NCI-H446 (cell line): ENCODE measurements around the gene C22orf39.
"Not testable (repeated sequence)": the region's sequence is repeated elsewhere in the genome, so short reads cannot be mapped to it uniquely, and the experiment has no call there.

Source experiments
- DNase-seq, 2 experiments: peaks; one replicate each; lab custom pipeline; 2025; lab: John Stamatoyannopoulos, UW

C22orf39 gene

GRCh38 chr22:19453718-19454117, 6.2 kb upstream of the C22orf39 start:
- no peak for DNase-seq

DNA sequence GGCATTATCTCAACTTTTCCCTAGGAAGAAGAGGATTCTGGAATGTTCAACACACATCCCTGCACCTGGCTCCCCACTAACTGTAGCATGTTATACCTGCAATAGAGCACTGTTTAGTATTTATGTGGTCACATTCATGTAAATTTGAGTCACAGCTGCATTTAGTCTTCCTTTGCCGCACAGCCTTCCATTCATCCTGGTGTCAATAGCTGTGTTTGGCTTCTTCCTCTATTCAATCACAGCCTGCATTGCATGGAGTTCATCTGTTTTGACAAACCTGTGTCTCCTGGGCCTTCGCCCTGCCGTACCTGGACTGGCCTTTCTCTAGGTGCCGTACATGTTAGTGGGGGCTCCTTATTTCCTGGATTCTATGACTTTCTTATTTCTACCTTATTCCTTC, 4.1 kb upstream of the C22orf39 start:
- DNase-seq = no peak

DNA sequence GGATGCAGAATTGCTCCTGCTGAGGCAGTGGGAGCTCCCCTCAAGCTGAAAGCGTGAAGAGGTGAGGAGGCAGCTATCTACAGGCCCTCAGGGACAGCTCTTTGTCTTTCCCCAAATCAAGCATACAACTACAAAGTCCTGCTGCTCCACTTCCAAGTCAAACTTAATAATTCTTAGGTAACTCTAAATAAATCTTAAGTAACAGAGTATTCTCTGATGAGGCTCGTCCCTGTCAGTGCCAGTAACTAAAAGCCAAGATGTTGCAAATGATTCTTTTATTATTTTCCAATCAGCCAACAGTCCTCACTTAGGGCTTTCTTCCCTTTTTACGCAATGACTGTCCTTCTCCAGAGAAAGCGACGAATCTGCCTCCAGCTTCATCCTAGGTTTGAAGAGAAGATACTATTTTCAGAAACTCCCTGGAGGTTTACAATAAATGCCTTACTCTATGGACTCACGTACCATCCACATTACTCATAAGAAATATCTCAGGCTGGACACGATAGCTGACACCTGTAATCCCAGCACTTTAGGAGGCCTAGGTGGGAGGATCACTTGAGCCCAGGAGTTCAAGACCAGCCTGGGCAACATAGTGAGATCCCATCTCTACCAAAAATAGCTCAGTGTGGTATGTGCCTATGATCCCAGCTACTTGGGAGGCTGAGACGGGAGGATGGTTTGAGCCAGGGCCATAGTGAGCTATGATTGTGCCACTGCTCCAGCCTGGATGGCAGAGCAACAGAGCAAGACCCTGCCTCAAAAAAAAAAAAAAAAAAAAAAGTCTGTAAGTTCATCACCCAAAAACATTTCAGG, 3.1 kb upstream of the C22orf39 start:
- DNase-seq = no peak

- no peak for DNase-seq
These were observed 1.9 kb upstream of the C22orf39 start for GRCh38 chr22:19449422-19449767.

- DNase-seq = no peak
These were observed 1.4 kb upstream of the C22orf39 start for GRCh38 chr22:19448739-19449421.

DNA sequence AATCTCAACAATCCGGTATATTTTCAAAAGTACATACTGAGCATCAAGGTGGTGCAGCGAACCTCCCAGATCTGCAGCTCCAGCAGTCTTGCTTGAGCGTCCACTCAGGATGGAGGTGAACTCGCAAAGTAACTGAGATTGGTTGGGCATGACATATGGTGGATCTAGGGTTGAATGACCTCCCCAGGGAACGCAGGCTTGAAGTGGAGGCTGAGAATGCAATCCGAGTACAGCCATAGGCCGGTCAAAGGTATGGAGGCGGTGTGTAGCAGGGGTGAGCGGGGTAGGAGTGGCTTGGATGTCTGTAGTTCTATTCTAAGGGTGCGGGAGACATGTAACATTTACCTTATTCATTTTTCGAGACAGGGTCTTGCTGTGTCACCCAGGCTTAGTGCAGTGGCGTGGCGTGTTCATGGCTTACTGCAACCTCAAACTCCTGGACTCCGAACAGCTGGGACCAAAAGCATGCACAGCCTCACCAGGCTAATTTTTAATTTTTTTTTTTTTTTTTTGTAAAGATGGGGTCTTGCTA, 631 bp upstream of the C22orf39 start:
- DNase-seq = peak; percentile 62 to 83

DNA sequence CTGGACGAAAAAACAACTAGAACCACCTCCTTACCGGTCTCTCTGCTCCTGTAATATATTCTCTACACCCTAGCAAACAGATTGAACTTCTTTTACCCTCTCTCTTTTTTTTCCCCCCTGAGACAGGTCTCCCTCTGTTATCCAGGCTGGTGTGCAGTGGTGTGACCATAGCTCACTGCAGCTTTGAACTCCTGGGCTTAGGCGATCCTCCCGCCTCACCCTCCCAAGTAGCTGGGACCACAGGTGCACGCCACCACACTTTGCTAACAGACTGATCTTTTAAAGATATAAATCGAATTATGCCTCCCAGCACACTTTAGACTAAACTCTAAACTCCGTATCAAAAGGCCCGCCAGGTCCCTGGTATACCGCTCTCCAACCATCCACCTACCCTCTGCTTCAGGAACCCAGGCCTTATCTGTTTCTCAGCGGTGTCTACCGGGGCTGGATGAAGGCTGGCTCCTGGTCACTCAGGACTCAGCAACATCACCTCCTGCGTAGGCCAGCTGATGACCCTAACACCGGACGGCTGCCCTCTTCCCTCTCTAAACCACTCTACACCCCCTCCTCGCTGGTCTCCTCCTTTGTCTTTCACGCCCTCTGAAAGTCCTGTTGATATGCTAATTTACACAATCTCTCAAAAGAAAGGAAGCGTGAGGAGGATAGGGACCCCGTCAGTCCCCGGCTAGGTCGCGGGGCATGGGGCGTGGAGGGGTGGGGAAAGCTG, 745 bp downstream of the C22orf39 start:
- DNase-seq = no peak

- DNase-seq = not testable (repeated sequence)
These were observed 2.1 kb downstream of the C22orf39 start for GRCh38 chr22:19445279-19445982.

- DNase-seq = no peak
These were observed 3.8 kb downstream of the C22orf39 start for GRCh38 chr22:19443544-19444211.

- no peak for DNase-seq
These were observed 5.3 kb downstream of the C22orf39 start for GRCh38 chr22:19442166-19442565.

GRCh38 chr22:19440411-19441195, 6.9 kb downstream of the C22orf39 start:
- no peak for DNase-seq

DNA sequence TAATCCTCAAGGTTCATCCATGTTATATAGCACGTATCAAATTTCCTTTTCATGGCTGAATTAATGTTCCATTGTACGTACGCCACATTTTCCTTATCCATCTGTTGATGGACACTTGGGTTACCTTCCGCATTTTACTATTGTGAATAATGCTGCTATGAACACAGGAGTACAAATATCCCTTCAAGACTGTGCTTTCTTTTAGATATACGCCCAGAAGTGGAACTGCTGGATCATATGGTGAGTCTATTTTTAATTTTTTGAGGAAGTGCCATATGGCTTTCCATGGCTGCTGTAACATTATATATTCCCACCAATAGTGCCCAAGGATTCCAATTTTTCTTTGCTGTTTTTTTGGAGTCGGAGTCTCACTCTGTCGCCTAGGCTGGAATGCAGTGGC, 9.2 kb downstream of the C22orf39 start:
- peak in 1 of 2 experiments; percentile 49 for DNase-seq

DNA sequence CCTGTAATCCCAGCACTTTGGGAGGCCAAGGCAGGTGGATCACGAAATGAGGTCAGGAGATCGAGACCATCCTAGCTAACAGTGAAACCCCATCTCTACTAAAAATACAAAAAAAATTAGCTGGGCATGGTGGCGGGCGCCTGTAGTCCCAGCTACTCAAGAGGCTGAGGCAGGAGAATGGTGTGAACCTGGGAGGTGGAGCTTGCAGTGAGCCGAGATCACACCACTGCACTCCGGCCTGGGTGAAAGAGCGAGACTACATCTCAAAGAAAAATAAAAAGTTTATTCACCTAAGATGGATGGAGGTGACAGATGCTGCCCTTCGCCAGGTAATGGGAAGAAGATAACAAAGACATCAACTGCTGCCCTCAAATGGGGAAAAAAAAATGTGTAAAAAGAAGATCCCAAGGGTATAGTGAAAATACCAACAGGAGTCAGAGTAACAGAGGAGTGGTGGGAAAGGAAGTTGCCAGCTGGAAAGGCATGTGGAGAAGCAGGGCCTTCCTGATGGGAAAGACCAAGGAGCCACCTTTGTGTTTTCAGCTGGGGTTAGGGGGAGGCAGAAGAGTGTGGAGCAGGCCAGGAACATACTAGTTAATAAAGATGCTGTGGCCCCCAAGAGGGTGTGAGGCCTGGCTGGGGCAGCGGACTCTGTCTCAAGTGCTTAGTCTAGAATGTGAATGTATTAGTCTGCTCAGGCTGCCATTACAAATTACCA, 10.9 kb downstream of the C22orf39 start:
- DNase-seq = not testable (repeated sequence)

- no peak for DNase-seq
These were observed 12.5 kb downstream of the C22orf39 start for GRCh38 chr22:19434829-19435580.

DNA sequence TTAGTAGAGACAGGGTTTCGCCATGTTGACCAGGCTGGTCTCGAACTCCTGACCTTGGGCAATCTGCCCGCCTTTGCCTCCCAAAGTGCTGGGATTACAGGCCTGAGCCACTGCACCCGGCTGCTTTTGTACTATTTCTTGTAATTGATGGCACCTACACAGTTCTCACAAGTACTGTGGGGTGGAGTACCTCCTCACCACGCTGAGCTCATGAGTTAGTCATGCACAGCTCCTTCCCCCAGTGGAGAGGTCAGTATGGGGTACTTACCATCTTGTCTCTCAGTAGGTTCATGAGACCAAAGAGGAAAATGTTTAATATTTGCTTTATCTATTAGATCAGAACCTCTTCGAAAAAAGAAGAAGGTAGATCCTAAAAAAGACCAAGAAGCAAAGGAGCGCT, 13.1 kb downstream of the C22orf39 start:
- DNase-seq = no peak

DNA sequence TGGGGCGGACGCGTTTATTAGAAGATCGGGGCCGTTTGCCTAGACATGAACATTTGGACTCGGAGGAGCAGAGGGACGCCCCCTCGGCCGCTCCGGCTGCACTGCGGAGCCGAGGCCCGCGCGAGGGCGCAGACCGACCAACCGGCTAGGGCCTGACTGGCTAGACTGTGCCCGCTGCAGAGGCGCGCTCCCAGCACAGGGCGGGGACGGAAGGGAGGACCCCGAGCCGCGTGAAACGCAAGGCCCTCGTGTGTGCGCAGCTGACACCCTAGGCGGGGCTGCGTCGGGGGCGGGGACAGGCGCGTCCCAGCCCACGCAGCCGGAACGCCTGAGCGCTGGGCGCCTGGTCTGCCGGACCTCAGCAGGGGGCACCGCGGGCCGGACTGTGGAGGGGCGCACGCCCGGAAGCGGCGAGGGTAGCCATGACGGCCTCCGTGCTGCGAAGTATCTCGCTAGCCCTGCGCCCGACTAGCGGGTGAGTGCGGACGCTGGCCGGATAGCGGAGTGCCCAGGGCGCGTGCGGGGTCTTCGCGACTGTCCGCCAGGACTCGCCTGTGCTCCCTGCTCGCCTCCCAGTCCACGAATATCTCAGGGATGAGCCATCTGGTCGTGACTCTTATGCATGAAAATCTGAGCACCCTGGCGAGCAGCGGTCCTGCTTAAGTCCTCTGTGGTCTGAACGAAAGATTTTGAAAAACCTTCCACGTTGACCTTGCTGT, 15.2 kb downstream of the C22orf39 start, which contains the start of gene MRPL40:
Gene MRPL40, plus strand, starts transcription at position 413 of the 719 bp plus-strand sequence. Its CDS starts 10 bp downstream, at position 423.
- peak; percentile 80 to 97 for DNase-seq

DNA sequence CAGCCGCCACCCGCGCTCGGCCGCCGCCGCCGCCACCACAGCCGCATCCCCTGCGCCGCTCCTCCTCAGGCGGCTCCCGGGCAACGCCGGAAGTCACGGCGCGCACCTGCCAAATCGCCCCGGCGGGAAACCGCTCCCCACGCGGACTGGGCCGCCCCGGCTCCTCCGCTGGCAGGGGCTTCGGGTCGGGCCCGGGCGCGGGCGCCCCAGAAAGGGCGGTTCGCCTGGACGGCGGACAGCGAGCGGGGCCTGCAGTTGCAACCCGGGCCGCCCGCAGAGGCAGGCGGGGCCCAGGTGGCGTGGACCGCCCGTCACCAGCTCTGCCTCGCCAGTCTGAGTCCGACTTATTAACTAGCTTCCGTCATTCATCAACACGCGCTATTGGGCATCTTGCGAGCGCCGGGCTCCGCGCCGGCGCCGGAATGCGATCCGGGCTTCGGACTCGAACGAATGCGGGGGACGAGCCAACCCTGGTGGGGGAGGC, 15.8 kb downstream of the C22orf39 start, which contains the start of gene HIRA:
Gene HIRA, minus strand, starts transcription at position 85 of the 484 bp plus-strand sequence. CDS start 257 bp downstream, outside the sequence.
- peak; percentile 62 to 90 for DNase-seq
